Spleen (tissue), 11 donors: ENCODE results near the gene DQX1. TPM values are rescaled to one million over a fixed set of nuclear protein-coding genes. Genes with fewer than 3 reads are reported as not detected.

ENCODE experiments used
- DNase-seq: peaks from one replicate; pipeline ENCODE4 v3.0.0-alpha.2; 2020
- H3K27ac ChIP-seq, 8 donors: fragments of 200-600 bp; sonication (generic) in 7 of 8; 1 replicate in 4 of 8; 2 replicates in 4 of 8; pipeline versions ENCODE4 v1.5.0 to v1.8.0; 2016 to 2021; ENCODE audit warnings: inconsistent platforms in 4 of 8, mild to moderate bottlenecking in 4 of 8, moderate library complexity in 1 of 8
- H3K27me3 ChIP-seq, 7 donors: fragments of 200-600 bp; sonication (generic) in 6 of 7; replicated peaks in 1 of 7; 1 replicate in 4 of 7; 2 replicates in 3 of 7; pipeline versions ENCODE4 v1.5.0 to v1.8.0; 2016 to 2021; ENCODE audit warnings: inconsistent platforms in 3 of 7, mild to moderate bottlenecking in 1 of 7
- H3K36me3 ChIP-seq, 6 donors: fragments of 200-600 bp; sonication (generic) in 5 of 6; 1 replicate in 4 of 6; 2 replicates in 2 of 6; pipeline versions ENCODE4 v1.5.0 to v1.8.0; 2016 to 2021; ENCODE audit warnings: inconsistent platforms in 2 of 6
- H3K4me1 ChIP-seq, 6 donors: fragments of 200-600 bp; sonication (generic) in 5 of 6; 1 replicate in 3 of 6; 2 replicates in 3 of 6; pipeline versions ENCODE4 v1.5.0 to v1.8.0; 2016 to 2021; ENCODE audit warnings: inconsistent platforms in 3 of 6
- H3K4me3 ChIP-seq, 8 donors: fragments of 200-600 bp; sonication (generic) in 7 of 8; 1 replicate in 4 of 8; 2 replicates in 4 of 8; pipeline versions ENCODE4 v1.5.0 to v1.8.0; 2016 to 2021; ENCODE audit warnings: inconsistent platforms in 4 of 8, mild to moderate bottlenecking in 4 of 8, moderate library complexity in 2 of 8
- H3K9me3 ChIP-seq, 8 donors: fragments of 200-600 bp; sonication (generic) in 7 of 8; 1 replicate in 4 of 8; 2 replicates in 4 of 8; pipeline versions ENCODE4 v1.5.0 to v1.8.0; 2016 to 2021; ENCODE audit warnings: inconsistent platforms in 4 of 8
- POLR2A ChIP-seq, 3 donors: fragments of 450-650 bp; IDR thresholded peaks; one replicate each; pipeline ENCODE4 v1.5.1; 2017; ENCODE audit warnings: antibody characterized with exemption in 3 of 3, mild to moderate bottlenecking in 1 of 3
- POLR2AphosphoS5 ChIP-seq, 3 donors: sonication (generic); formaldehyde crosslinking; IDR thresholded peaks; one replicate each; pipeline ENCODE4 v1.5.1; 2017; ENCODE audit warnings: antibody characterized with exemption in 3 of 3
- WGBS, 5 donors: extraction: QIAGEN DNeasy Blood & Tissue Kit in 3 of 5; methylation state at CpG; one replicate each; pipeline versions ENCODE4 v1.1.5 to v1.1.7; 2013 to 2018; 5-methylcytosine and 5-hydroxymethylcytosine counted together
- intact Hi-C: fragments of 100-400 bp; cut with DNase I; formaldehyde crosslinking; loops from one replicate; pipeline ENCODE4 v1.15.0; 2023; ENCODE audit warnings: low total_unique reads
- polyA plus RNA-seq, 3 donors: library from polyadenylated mRNA; stranded (reverse); fragments of 200-250 nt; gene quantifications; one replicate each; pipeline ENCODE4 v1.2.1, GENCODE V29; 2013
- total RNA-seq, 7 donors: library from RNA; depleted of rRNA in 3 of 7; stranded (reverse); fragments of >200 nt in 3 of 7; fragmentation: NEBNext Ultra II Directional in 4 of 7; extraction: Animal tissue kit (Norgen Biotek cat#: 25700) in 4 of 7; gene quantifications; one replicate each; pipeline versions ENCODE4 v1.1.0 to v1.2.1, GENCODE V29; 2016 to 2021
- TF ChIP-seq, protein P1 (sequence below), 11 experiments: fragments of 200-600 bp in 7 of 11; fragments of 450-650 bp in 4 of 11; sonication (generic) in 4 of 11; IDR thresholded peaks in 8 of 11; conservative IDR thresholded peaks in 3 of 11; 1 replicate in 7 of 11; 2 replicates in 4 of 11; pipeline versions ENCODE4 v1.4.0 to v1.8.0; 2016 to 2021; ENCODE audit warnings: antibody characterized with exemption in 11 of 11, inconsistent platforms in 4 of 11, mild to moderate bottlenecking in 1 of 11
- donor health status: healthy with polysubstance abuse.
- donor health status: DM: no; HTN: no; CAD: no; lungs with moderate emphysema.
- donor health status: DM: no; HTN: no; CAD: no.
- donor health status: Bipolar disorder and iron deficiency.
- donor health status: healthy.
- donor health status: DM: no; HTN: no; CAD: no.
- donor health status: DM: yes; HTN: yes; CAD: no.

The DQX1 gene
- total and polyA plus RNA-seq, 10 donors = 0.09 to 0.52 (median 0.31) TPM; not detected in 2

GRCh38 chr2:74530239-74531187 lies 4.5 kb upstream of the DQX1 start:
- intact Hi-C loops = no loop called here
- Histone ChIP-seq H3K4me3 (peak overlapping the region; percentile 83 to 98 (median 89)), H3K27ac (peak overlapping the region; percentile 90 to 98 (median 95)), H3K36me3 (peaks cover 0 to 63% (median 40%) of the 10 kb centered on the region in 6 donors), H3K9me3 (no peaks in the 10 kb centered on the region), H3K27me3 (no peaks in the 10 kb centered on the region), H3K4me1 (peaks cover 20 to 59% (median 38%) of the 10 kb centered on the region in 6 donors)
- DNase-seq = peak; percentile 93
- TF ChIP-seq, protein P1, sequence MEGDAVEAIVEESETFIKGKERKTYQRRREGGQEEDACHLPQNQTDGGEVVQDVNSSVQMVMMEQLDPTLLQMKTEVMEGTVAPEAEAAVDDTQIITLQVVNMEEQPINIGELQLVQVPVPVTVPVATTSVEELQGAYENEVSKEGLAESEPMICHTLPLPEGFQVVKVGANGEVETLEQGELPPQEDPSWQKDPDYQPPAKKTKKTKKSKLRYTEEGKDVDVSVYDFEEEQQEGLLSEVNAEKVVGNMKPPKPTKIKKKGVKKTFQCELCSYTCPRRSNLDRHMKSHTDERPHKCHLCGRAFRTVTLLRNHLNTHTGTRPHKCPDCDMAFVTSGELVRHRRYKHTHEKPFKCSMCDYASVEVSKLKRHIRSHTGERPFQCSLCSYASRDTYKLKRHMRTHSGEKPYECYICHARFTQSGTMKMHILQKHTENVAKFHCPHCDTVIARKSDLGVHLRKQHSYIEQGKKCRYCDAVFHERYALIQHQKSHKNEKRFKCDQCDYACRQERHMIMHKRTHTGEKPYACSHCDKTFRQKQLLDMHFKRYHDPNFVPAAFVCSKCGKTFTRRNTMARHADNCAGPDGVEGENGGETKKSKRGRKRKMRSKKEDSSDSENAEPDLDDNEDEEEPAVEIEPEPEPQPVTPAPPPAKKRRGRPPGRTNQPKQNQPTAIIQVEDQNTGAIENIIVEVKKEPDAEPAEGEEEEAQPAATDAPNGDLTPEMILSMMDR (IDR thresholded peaks at IDR 0.05 in 8 of 11, conservative IDR thresholded peaks at IDR 0.05 in 3 of 11) = no peak
- TF ChIP-seq POLR2AphosphoS5 (IDR thresholded peaks at IDR 0.05) = peak; percentile 59 to 74 (median 74)
- peak in 1 of 3 donors; percentile 5 for TF ChIP-seq POLR2A (IDR thresholded peaks at IDR 0.05)
- 1 to 3% (median 2%) methylated on average over 45 to 54 of the region's 54 CpGs for WGBS, 5 donors

DNA sequence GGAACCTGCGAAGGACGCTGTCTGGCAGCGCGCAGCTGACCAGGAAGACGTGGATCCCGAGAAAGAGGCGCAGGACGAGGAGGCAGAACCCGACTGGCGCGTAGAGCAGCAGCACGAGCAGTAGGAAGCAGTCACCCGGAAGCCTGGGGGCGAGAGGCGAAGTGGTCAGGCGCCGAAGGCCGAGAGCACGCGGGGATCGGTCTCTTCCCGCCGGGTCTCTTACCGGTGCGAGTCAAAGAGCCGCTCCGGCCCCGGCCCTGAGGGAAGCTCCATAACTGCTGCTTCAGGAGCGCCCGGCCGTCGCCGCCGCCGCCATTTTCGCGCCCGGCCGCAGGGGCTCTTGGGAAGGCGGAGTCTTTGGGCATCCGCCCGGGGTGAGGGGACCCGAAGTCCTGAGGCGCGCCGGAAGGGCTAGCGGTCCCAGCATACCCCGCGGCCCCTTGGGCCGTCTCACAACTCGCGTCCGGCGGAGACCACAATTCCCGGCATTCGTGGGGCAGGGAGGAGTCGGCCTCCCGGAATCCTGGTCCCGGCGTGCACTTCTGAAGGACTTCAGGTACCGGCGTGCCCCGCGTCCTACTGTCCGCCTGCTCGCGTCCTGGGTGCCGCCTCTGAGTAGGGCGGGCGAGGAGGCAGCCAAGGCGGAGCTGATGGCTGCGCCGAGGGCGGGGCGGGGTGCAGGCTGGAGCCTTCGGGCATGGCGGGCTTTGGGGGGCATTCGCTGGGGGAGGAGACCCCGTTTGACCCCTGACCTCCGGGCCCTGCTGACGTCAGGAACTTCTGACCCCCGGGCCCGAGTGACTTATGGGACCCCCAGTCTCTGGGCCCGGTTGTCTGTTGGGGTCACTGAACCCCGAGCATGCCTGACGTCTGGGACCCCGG lies 3.6 kb upstream of the DQX1 start, which contains the start of the genes AUP1 and HTRA2:
AUP1 (minus strand) TSS at position 350 of the 882 bp plus-strand sequence; CDS start at position 273, 77 bp downstream.
HTRA2 (plus strand) TSS at position 577 of the 882 bp plus-strand sequence; CDS start at position 651, 74 bp downstream.
- H3K27me3 ChIP-seq = no peaks in the 10 kb centered on the region
- intact Hi-C loops = no loop called here
- H3K4me1 ChIP-seq = peaks cover 20 to 59% (median 38%) of the 10 kb centered on the region in 6 donors
- 0 to 1% (median 0%) methylated on average over 33 to 87 of the region's 87 CpGs for WGBS, 5 donors
- H3K36me3 ChIP-seq = peaks cover 0 to 72% (median 43%) of the 10 kb centered on the region in 6 donors
- peak within 1 kb of the TSS; percentile 90 to 98 (median 95) for H3K27ac ChIP-seq
- peak; percentile 100 for DNase-seq
- peak within 1 kb of the TSS; percentile 83 to 98 (median 89) for H3K4me3 ChIP-seq
- TF ChIP-seq POLR2A (IDR thresholded peaks at IDR 0.05) (peak in 1 of 3 donors; percentile 66), POLR2AphosphoS5 (IDR thresholded peaks at IDR 0.05) (peak; percentile 94 to 98 (median 95))
- TF ChIP-seq, protein P1 (IDR thresholded peaks at IDR 0.05 in 8 of 11, conservative IDR thresholded peaks at IDR 0.05 in 3 of 11) = peak in 5 of 11 experiments; percentile 8 to 33 (median 27)
- no peaks in the 10 kb centered on the region for H3K9me3 ChIP-seq

DNA sequence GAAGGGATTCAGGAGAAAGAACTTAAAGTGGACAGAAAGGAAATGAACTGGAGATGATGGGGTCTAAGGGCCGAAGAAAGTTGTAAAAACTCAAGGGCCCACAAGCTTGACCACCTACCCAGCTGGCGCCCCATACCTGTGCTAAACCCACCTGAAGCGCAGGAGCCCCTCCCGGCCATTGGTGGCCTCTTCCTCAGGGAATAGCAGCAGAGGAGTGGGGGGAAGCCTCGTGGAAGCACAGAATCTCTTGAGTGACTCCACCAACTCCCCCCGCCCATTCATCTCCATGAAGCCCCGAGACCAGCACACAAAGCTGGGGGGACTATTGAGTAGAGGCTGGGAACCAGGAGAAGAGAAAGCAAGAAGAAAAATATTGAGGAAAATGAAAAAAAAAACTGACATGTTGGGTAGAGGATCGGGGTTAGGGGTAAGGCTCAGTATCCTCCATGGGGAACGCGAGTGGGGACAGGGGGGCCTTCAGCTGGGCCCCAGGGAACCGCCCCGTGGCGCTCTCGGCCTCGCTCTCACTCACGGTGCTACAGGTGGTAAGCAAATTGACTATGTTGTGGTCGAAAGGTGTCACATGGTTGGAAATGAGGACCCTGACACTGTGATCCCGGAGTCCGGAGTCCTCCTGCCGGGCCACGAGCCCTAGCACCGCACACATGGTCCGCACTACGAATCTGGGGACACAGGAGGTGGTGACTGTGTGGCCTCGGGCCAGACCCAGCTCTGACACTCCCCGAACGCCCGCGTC lies 2.7 kb upstream of the DQX1 start:
- peaks cover 20 to 59% (median 38%) of the 10 kb centered on the region in 6 donors for H3K4me1 ChIP-seq
- no peak for DNase-seq
- intact Hi-C loops = no loop called here
- 15 to 20% (median 17%) methylated on average over 26 to 29 of the region's 29 CpGs for WGBS, 5 donors
- peak overlapping the region; percentile 83 to 98 (median 89) for H3K4me3 ChIP-seq
- no peaks in the 10 kb centered on the region for H3K9me3 ChIP-seq
- H3K36me3 ChIP-seq = peaks cover 0 to 67% (median 43%) of the 10 kb centered on the region in 6 donors
- peak overlapping the region; percentile 90 to 98 (median 95) for H3K27ac ChIP-seq
- TF ChIP-seq POLR2AphosphoS5 (IDR thresholded peaks at IDR 0.05) (no peak), POLR2A (IDR thresholded peaks at IDR 0.05) (no peak)
- TF ChIP-seq, protein P1 (IDR thresholded peaks at IDR 0.05 in 8 of 11, conservative IDR thresholded peaks at IDR 0.05 in 3 of 11) = no peak
- H3K27me3 ChIP-seq = no peaks in the 10 kb centered on the region
